Ascending aorta (tissue), 2 donors: Measurements from ENCODE around the gene POLL. TPM values are rescaled to one million over a fixed set of nuclear protein-coding genes. Genes with fewer than 3 reads are reported as not detected.

Experiments used
- DNase-seq, 2 donors: peaks; one replicate each; pipeline ENCODE4 v3.0.0-alpha.2; 2019; ENCODE audit warnings: low spot score in 2 of 2
- H3K27ac ChIP-seq, 2 donors: fragments of 200-600 bp; sonication (generic); one replicate each; pipeline ENCODE4 v1.5.1; 2016 to 2017; ENCODE audit warnings: mild to moderate bottlenecking in 1 of 2
- H3K27me3 ChIP-seq: fragments of 200-600 bp; sonication (generic); one replicate; pipeline ENCODE4 v1.5.1; 2017
- H3K36me3 ChIP-seq, 2 donors: fragments of 200-600 bp; sonication (generic); one replicate each; pipeline ENCODE4 v1.5.1; 2016
- H3K4me1 ChIP-seq, 2 donors: fragments of 200-600 bp; sonication (generic); one replicate each; pipeline ENCODE4 v1.5.1; 2016 to 2017; ENCODE audit warnings: mild to moderate bottlenecking in 1 of 2
- H3K4me3 ChIP-seq, 2 donors: fragments of 200-600 bp; sonication (generic); one replicate each; pipeline ENCODE4 v1.5.1; 2016 to 2017; ENCODE audit warnings: mild to moderate bottlenecking in 1 of 2
- H3K9me3 ChIP-seq, 2 donors: fragments of 200-600 bp; sonication (generic); one replicate each; pipeline ENCODE4 v1.5.1; 2016
- intact Hi-C: fragments of 100-400 bp; cut with DNase I; formaldehyde crosslinking; loops from one replicate; pipeline ENCODE4 v1.15.1; 2023
- total RNA-seq: library from RNA; depleted of rRNA; stranded (reverse); fragments of >200 nt; gene quantifications from one replicate; pipeline ENCODE4 v1.1.0, GENCODE V29; 2016
- TF ChIP-seq, protein P1 (sequence below), 3 experiments: fragments of 200-600 bp in 2 of 3; fragments of 450-650 bp in 1 of 3; sonication (generic) in 2 of 3; IDR thresholded peaks; one replicate each; pipeline ENCODE4 v1.5.1; 2016 to 2019; ENCODE audit warnings: antibody characterized with exemption in 3 of 3, mild to moderate bottlenecking in 1 of 3, moderate library complexity in 1 of 3

POLL gene
- total RNA-seq, 1 donor from 2014 or later = 17.1 TPM

DNA sequence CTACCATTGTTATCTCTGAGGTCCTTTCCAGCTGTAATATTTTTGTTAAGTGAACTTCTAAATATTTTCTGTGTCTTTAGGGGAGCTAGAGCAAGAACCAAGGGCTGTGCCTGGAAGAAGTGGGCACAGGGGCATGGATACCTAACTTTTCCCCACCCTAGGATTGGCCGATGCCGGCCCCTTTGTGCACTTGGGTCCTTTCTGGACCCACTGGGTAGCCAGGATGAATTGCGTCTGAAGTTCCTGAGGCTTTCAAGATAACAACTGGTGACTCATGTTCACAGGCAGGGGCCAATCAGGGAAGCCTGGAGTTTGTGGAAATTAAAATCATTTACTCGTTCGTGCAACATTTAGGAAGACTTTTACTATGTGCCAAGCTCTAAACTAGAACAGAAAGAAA is 822 bp upstream of the POLL start:
- TF ChIP-seq, protein P1, sequence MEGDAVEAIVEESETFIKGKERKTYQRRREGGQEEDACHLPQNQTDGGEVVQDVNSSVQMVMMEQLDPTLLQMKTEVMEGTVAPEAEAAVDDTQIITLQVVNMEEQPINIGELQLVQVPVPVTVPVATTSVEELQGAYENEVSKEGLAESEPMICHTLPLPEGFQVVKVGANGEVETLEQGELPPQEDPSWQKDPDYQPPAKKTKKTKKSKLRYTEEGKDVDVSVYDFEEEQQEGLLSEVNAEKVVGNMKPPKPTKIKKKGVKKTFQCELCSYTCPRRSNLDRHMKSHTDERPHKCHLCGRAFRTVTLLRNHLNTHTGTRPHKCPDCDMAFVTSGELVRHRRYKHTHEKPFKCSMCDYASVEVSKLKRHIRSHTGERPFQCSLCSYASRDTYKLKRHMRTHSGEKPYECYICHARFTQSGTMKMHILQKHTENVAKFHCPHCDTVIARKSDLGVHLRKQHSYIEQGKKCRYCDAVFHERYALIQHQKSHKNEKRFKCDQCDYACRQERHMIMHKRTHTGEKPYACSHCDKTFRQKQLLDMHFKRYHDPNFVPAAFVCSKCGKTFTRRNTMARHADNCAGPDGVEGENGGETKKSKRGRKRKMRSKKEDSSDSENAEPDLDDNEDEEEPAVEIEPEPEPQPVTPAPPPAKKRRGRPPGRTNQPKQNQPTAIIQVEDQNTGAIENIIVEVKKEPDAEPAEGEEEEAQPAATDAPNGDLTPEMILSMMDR (IDR thresholded peaks at IDR 0.05) = no peak
- Histone ChIP-seq H3K4me3 (peak overlapping the region; percentile 93 to 97), H3K27me3 (no peaks in the 10 kb centered on the region), H3K36me3 (peaks cover 0 to 17% of the 10 kb centered on the region in 2 donors), H3K9me3 (no peaks in the 10 kb centered on the region), H3K27ac (no peak overlapping the region), H3K4me1 (peaks cover 7 to 16% of the 10 kb centered on the region in 2 donors)
- intact Hi-C loops = loop anchor here (5.0 kb wide), 2 partner anchors 237 to 677 kb away; partner anchors contain the start of genes BTRC and SLF2
- DNase-seq = no peak

DNA sequence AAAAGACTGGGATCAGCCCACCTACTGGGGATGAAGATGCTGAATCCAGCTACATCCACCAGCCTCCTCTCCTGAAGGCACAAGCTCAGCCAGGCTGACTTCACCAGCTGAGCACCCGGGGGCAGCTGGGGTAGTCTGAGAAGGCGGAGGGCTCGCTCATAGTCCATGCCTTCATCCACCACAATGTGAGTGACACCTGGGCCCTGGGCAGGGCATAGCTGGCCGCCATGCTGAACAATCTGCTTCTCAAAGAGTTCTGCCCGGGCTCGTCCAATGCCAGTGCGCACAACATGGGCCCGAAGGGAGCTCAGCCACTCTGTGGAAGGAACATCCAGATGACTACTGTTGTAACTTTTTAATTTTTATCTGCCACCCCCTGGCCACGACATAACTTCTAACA is 2.2 kb downstream of the POLL start:
- no peak overlapping the region for H3K27ac ChIP-seq
- TF ChIP-seq, protein P1 (IDR thresholded peaks at IDR 0.05) = no peak

DNA sequence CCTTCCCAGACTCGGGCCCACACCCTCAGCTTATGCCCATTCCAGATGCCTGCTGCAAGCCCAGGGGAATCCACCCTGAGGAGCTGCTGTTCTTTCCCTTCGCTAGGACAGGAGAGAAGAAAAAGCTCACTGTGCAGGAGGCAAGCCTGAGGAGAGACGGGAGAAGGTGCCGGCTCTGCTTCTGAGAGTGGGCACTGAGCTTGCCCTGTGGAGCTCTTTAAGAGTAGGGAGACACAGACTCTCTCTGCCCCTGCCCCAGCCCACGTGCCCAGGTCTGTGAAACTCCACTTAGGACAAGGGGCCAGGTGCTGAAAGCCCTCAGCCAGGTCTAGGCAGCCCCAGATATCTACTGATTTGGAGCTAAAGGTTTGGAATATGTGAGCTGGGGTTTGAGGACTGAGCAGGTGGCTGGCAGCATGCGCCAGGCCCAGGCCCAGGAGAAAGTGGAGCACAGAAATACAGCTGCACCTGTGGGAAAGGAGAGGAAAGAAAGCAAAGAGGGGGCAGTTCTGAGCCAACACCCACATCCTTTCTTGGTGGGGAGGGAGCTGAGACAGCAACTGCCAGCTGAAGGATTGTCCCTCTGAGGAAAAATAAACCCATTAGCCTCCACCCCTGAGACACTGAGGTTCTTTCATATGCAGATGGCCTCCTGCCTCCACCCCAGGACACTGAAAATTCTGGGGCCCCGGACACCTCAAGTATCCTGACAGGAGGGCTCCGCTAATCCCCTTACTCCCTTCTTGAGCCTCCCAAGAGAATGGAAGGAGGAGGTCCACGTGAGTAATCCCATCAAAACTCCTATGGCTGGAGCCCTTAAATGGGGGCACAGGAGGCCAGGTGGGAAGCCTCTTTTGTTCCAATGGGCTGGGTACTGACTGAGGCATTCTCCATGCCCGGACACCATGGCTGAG is 7.3 kb downstream of the POLL start:
- TF ChIP-seq, protein P1 (IDR thresholded peaks at IDR 0.05) = no peak
- Histone ChIP-seq H3K27me3 (no peaks in the 10 kb centered on the region), H3K4me3 (no peak overlapping the region), H3K36me3 (peaks cover 29 to 89% of the 10 kb centered on the region in 2 donors), H3K27ac (no peak overlapping the region), H3K9me3 (no peaks in the 10 kb centered on the region), H3K4me1 (no peaks in the 10 kb centered on the region)
- intact Hi-C loops = no loop called here
- DNase-seq = no peak

More for the DNA sequence above, 2.2 kb downstream of the POLL start:
- Histone ChIP-seq H3K9me3 (no peaks in the 10 kb centered on the region), H3K4me1 (peaks cover 7 to 16% of the 10 kb centered on the region in 2 donors), H3K36me3 (peaks cover 6 to 47% of the 10 kb centered on the region in 2 donors), H3K27me3 (no peaks in the 10 kb centered on the region), H3K4me3 (no peak overlapping the region)
- intact Hi-C loops = loop anchor here (5.0 kb wide), 2 partner anchors 234 to 674 kb away; partner anchors contain the start of genes BTRC and SLF2
- DNase-seq = no peak

DNA sequence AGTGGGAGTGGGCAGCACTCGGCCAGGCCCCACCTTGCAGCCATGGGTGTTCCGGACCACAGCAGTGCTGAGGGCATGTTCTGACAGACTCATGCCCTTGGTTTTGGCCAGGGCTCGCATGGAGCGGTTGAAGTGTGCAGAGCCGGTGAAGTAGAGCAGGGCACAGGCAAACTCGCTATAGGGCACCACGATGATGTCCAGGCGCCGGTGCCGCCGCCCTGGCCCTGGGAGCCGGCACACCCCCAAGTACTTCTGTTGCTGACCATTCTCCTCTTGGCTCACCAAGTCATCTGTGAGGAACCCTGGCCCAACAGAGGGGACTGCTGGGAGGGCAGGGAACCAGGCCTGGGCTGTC is 8.6 kb downstream of the POLL start:
- Histone ChIP-seq H3K27me3 (no peaks in the 10 kb centered on the region), H3K4me3 (no peak overlapping the region), H3K9me3 (no peaks in the 10 kb centered on the region), H3K4me1 (no peaks in the 10 kb centered on the region), H3K36me3 (peaks cover 29 to 81% of the 10 kb centered on the region in 2 donors), H3K27ac (no peak overlapping the region)
- no peak for DNase-seq
- intact Hi-C loops = no loop called here
- TF ChIP-seq, protein P1 (IDR thresholded peaks at IDR 0.05) = no peak

DNA sequence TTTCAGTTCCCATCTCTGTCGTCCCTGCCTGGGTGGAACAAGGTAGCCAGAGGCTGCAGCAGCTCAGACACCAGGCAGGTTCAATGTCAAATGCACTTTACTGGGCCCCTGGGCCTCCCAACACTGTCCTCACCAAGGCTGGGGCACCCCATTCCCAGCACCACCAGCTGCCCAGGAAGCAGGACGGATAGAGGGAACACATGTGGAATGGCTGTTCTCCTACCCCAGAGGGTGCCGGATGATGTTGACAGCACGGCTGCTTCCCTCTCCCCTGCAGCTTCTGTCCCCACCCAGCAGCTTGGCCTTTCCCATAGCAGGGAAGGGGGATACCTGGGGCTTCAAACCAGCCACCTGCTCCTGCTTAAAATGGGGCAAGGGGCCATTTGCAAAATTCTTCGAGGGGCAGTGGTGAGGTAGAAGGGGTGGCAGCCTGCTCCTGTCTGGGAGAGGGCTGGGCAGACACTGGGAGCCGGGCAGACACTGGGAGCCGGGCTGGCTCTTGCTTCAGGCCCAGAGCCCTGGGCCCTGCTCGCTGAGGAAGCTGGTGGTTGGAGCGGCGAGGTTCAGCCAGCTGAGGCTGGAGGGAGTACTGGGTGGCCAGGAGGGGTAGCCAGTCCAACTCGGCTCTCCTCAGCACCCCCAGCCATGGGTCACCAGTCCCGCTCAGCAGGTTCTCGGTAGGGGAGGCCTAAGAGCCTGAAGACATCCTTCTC is 9.1 kb downstream of the POLL start:
- Histone ChIP-seq H3K4me1 (no peaks in the 10 kb centered on the region), H3K27me3 (no peaks in the 10 kb centered on the region), H3K9me3 (no peaks in the 10 kb centered on the region), H3K36me3 (peaks cover 29 to 75% of the 10 kb centered on the region in 2 donors), H3K4me3 (no peak overlapping the region), H3K27ac (no peak overlapping the region)
- TF ChIP-seq, protein P1 (IDR thresholded peaks at IDR 0.05) = no peak
- no peak for DNase-seq
- intact Hi-C loops = no loop called here
